Left lobe of liver (tissue), 2 donors: Measurements from ENCODE around the gene RFPL1. TPM values are rescaled to one million over a fixed set of nuclear protein-coding genes. Genes with fewer than 3 reads are reported as not detected.
"Not testable (repeated sequence)": the region's sequence is repeated elsewhere in the genome, so short reads cannot be mapped to it uniquely, and the experiment has no call there.

Source experiments
- ATAC-seq: fragments of 200-7000 bp; cut with Tn5 transposase; one replicate; pipeline ENCODE4 v1.9.1; 2020; ENCODE audit warnings: mild to moderate bottlenecking, moderate library complexity
- DNase-seq: peaks from one replicate; pipeline ENCODE4 v3.0.0-alpha.2; 2020; ENCODE audit warnings: low spot score
- total RNA-seq: library from RNA; stranded (reverse); gene quantifications from one replicate; pipeline ENCODE4 v1.2.1, GENCODE V29; 2021
- donor health status: DM: no; HTN: no; CAD: no; lungs with moderate emphysema.
- donor health status: DM: no; HTN: yes; CAD: no.

Gene RFPL1
- total RNA-seq, 1 donor from 2014 or later: 0.45 TPM

- DNase-seq (no peak), ATAC-seq (no peak)
Observed at GRCh38 chr22:29476116-29476515, 37.7 kb downstream of the RFPL1 start.

GRCh38 chr22:29477723-29478318, 39.4 kb downstream of the RFPL1 start:
- no peak for ATAC-seq
- DNase-seq: no peak

- DNase-seq (no peak), ATAC-seq (peak; percentile 65)
Observed at GRCh38 chr22:29478326-29479276, 40.2 kb downstream of the RFPL1 start.

GRCh38 chr22:29479417-29480261, 41.3 kb downstream of the RFPL1 start, which contains the start of gene NEFH:
NEFH (plus strand) TSS chr22:29480218; CDS start chr22:29480263, 45 bp downstream.
- ATAC-seq (no peak), DNase-seq (no peak)

GRCh38 chr22:29480262-29480511, 41.8 kb downstream of the RFPL1 start:
- DNase-seq (no peak), ATAC-seq (no peak)

GRCh38 chr22:29480512-29481264, 42.3 kb downstream of the RFPL1 start:
- ATAC-seq (peak; percentile 48), DNase-seq (no peak)

GRCh38 chr22:29481265-29482000, 43.0 kb downstream of the RFPL1 start:
- ATAC-seq: no peak
- DNase-seq: no peak

- no peak for ATAC-seq
- DNase-seq: no peak
Observed at GRCh38 chr22:29482253-29482652, 43.9 kb downstream of the RFPL1 start.

- DNase-seq: no peak
- ATAC-seq: no peak
Observed at GRCh38 chr22:29482726-29483125, 44.3 kb downstream of the RFPL1 start.

- DNase-seq: no peak
Observed at GRCh38 chr22:29483254-29483653, 44.9 kb downstream of the RFPL1 start.

GRCh38 chr22:29484642-29485041, 46.3 kb downstream of the RFPL1 start:
- DNase-seq: no peak
- ATAC-seq: no peak

More at GRCh38 chr22:29483254-29483653, 44.9 kb downstream of the RFPL1 start:
- no peak for ATAC-seq

GRCh38 chr22:29485448-29485847, 47.1 kb downstream of the RFPL1 start:
- DNase-seq (no peak), ATAC-seq (no peak)

- ATAC-seq: no peak
- DNase-seq: no peak
Observed at GRCh38 chr22:29487426-29487986, 49.1 kb downstream of the RFPL1 start.

GRCh38 chr22:29489127-29489780, 50.9 kb downstream of the RFPL1 start:
- ATAC-seq, DNase-seq: not testable (repeated sequence)

GRCh38 chr22:29491012-29491411, 52.6 kb downstream of the RFPL1 start:
- no peak for DNase-seq
- ATAC-seq: no peak
